ENCODE results near the gene MALAT1.

The MALAT1 gene

DNA sequence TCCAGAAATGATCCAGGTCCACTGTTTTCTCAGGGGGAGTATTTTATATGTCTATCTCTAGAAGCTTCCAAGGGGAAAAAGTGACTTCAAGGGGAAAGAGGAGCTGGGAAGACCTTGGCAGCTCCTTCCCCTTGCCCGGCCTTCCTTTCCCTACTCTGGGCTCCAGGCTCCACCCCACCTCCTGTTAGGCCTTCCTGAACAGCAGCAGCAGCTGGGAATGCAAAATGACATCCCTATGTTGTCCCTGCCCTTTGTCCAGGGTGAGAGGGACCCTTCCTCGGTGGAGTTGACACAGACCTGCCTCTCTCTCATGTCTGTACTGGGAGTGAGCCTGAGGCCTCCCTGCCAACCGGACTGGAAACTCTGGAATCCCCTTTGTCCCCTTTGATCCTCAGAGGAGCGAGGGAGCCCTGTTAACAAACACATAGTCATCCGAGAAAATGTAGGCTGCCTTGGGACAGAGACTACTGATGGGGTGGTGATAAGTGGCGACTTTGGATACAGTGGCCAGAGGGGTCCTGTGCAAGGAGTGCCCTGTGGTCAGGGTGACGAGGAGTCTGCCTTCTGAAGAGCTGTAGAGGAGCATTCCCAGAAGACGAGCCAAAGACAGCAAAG lies 9.0 kb upstream of the MALAT1 start:
- ATAC-seq (no peak), DNase-seq (no peak)
- H3K27ac Mint-ChIP-seq = peak overlapping the region in 1 of 2 donors; percentile 50
- peaks cover 81% of the 10 kb centered on the region for H3K4me1 Mint-ChIP-seq
- H3K4me3 Mint-ChIP-seq = no peak overlapping the region
- no peaks in the 10 kb centered on the region for H3K9me3 Mint-ChIP-seq
- H3K27me3 Mint-ChIP-seq = no peaks in the 10 kb centered on the region

DNA sequence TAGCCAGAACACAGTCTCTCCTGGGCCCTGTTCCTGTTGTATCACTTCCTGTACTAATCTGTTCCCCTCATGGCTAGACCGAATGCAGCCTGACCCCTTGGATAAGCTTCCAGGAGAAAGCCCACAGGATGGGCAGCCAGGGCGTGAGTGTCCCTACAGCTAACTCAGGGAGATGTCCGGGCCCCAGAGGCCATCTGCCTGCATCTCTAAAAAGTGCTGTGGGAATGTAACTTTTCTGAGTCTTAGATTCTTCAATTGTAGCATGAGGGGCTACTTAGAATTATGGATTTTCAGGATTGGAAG lies 7.7 kb upstream of the MALAT1 start:
- no peaks in the 10 kb centered on the region for H3K27me3 Mint-ChIP-seq

DNA sequence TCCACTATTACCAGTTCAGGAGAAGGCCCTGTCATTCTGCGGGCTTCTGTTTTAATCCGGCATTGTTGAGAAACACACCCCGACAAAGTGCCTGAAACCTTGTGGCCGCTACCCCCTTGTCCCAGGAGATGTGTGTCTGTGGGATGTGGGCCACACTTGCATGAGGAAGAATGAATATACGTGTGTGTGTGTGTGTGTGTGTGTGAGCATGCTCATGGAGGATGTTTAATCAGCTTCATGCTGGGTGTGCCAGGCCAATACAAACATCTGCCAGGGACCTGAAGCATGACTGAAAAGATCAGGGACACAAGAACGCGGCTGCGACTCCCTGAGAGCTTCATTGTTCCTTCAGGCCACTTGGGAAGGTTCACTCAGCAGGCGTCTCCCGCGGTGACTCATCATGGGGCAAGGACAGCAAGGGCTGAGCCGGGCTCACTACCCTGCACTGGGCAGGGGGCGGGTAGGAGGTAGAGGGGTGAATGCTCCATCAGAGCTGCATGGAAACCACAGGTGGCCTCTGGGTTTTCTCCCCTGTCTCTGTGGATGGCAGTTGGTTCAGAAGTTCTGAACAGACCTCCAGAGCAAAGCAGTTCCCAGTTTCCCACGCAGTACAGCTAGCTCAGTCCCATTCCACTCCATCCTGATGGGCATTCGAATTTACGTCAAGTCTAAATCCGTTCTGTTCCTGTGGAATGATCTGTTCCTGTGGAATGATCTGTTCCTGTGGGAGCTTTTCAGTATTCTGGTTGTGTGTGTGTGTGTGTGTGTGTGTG lies 7.0 kb upstream of the MALAT1 start:
- ATAC-seq (no peak), DNase-seq (no peak)
- H3K4me1 Mint-ChIP-seq = peaks cover 91% of the 10 kb centered on the region
- no peak overlapping the region for H3K27ac Mint-ChIP-seq
- no peak overlapping the region for H3K4me3 Mint-ChIP-seq
- H3K27me3 Mint-ChIP-seq = no peaks in the 10 kb centered on the region
- no peaks in the 10 kb centered on the region for H3K9me3 Mint-ChIP-seq

More for the DNA sequence above, 7.7 kb upstream of the MALAT1 start:
- H3K4me1 Mint-ChIP-seq = peaks cover 86% of the 10 kb centered on the region
- ATAC-seq (no peak), DNase-seq (no peak)
- no peaks in the 10 kb centered on the region for H3K9me3 Mint-ChIP-seq
- H3K27ac Mint-ChIP-seq = no peak overlapping the region
- H3K4me3 Mint-ChIP-seq = no peak overlapping the region

DNA sequence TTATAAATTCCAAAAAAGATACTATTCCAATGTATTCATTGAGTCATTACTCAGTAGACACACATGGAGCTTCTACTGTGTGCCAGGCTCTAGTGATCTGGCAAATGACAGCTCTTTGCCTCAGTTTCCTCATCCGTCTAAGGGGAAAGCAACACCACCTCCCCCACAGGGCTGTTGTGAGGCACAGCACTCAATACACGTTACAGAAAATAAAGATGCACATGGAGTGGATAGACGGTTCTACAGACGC lies 6.5 kb upstream of the MALAT1 start:
- Mint-ChIP-seq H3K4me3 (no peak overlapping the region), H3K27ac (no peak overlapping the region), H3K9me3 (no peaks in the 10 kb centered on the region), H3K27me3 (no peaks in the 10 kb centered on the region), H3K4me1 (peaks cover 89% of the 10 kb centered on the region)
- DNase-seq (no peak), ATAC-seq (no peak)

DNA sequence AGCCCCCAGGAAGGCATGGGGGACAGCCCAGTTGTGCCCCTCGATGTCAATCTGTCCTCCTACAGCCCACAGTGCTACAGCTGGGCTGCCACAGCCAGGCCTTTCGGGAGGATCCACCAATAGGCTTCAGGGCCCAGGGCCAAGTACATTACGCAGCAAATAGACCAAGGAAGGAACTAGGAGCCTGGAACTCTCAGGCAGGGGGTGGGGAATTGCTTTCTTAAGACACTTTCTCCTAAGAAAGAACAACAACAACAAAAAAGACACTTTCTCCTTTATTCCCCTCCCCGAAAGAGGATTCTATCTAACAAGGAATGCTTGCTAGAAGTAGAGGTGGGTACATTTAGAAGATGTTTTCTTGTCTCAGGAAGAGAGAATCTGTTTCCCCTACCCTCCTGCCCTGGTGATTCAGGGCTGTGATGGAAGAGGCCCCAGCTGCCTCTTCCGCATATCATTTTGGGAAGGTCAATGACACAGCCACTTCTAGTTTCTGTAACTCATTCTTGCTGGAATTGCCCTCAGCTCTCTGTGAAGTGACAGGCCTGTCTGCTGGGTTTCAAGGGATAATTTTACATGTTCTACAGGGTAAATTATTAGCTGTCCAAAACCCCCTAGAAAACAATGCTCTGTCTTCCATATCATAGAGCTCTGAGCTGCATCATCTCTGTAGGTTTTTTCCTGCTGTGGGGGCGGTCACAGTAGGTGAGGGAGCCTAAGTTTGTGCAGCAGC lies 6.0 kb upstream of the MALAT1 start:
- Mint-ChIP-seq H3K27ac (peak overlapping the region; percentile 85 to 93), H3K4me1 (peaks cover 84% of the 10 kb centered on the region), H3K27me3 (no peaks in the 10 kb centered on the region), H3K9me3 (no peaks in the 10 kb centered on the region), H3K4me3 (peak overlapping the region; percentile 71 to 84)
- peak in 1 of 2 donors; percentile 36 for DNase-seq
- ATAC-seq = peak; percentile 8

DNA sequence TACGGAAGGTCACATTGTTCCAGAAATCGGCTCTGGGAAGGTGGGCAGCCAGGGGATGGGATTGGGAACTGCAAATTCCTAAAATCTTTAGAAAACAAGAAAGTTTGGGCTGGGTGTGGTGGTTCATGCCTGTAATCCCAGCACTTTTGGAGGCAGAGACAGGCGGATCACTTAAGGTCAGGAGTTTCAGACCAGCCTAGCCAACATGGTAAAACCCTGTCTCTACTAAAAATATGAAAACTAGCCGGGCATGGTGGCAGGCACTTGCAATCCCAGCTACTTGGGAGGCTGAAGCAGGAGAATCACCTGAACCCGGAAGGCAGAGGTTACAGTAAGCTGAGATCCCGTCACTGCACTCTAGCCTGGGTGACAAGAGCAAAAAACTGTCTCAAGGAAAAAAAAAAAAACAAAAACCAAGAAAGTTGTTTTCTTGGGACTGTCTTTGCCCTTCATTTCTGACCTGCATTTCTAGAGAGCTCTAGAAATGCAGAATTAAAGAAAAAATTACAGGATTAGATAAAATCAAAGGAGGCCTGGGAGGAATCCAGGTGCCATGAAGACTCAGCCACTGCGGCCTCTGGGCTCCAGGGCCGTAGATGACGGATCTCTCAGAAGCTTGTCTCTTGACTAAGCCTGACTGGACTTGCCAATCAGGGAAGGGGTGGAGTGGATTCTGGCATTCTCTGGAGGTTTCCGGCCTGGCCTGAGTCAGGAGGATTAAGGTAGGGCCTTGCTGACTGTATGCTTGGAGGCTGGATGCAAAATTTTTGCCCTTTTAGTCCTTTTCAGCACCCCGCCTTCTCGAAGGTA lies 5.3 kb upstream of the MALAT1 start:
- H3K9me3 Mint-ChIP-seq = no peaks in the 10 kb centered on the region
- H3K27ac Mint-ChIP-seq = peak overlapping the region; percentile 85 to 93
- peaks cover 77% of the 10 kb centered on the region for H3K4me1 Mint-ChIP-seq
- ATAC-seq = no peak
- no peak for DNase-seq
- no peaks in the 10 kb centered on the region for H3K27me3 Mint-ChIP-seq
- peak overlapping the region; percentile 71 to 84 for H3K4me3 Mint-ChIP-seq

DNA sequence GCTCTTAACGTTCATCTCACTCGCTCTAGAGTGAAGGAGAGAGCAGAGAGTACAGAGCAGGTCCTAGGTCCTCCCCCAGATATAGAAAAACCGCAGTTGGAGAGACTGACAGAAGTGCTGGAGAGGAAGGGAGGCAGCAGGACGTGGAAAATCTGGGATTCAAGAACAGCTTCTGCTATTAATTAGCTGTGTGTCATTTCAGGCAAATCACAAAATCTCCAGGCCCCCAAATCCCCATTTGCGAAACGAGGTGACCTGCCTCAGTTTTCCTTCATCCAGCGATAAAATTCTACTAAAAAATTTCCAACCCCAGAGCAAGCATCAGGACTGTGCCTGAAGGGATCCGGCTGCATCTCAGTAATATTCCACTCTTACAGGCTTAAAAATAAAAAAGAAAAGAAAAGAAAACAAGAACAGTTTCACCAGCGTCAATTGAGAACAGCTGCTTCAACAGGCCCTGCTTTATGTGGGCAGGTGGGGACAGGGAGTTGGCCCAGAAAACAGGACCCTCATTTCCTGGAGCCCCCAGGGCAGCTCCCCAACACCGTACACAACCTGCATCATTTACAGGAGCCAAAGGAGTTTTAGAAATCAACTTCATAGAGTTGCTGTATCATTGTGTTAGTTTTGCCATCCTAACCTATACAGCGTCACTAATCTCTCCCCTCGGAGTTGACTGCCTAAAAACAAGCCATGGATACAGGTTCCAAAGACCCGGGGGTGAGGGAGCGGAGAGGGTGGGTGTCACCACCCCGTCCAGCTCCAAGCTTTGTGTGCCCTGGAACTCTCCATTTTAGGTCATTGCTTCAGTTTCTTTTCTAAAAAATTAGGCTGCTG lies 2.3 kb upstream of the MALAT1 start:
- H3K9me3 Mint-ChIP-seq = no peaks in the 10 kb centered on the region
- H3K4me1 Mint-ChIP-seq = peaks cover 47% of the 10 kb centered on the region
- no peak overlapping the region for H3K27ac Mint-ChIP-seq

DNA sequence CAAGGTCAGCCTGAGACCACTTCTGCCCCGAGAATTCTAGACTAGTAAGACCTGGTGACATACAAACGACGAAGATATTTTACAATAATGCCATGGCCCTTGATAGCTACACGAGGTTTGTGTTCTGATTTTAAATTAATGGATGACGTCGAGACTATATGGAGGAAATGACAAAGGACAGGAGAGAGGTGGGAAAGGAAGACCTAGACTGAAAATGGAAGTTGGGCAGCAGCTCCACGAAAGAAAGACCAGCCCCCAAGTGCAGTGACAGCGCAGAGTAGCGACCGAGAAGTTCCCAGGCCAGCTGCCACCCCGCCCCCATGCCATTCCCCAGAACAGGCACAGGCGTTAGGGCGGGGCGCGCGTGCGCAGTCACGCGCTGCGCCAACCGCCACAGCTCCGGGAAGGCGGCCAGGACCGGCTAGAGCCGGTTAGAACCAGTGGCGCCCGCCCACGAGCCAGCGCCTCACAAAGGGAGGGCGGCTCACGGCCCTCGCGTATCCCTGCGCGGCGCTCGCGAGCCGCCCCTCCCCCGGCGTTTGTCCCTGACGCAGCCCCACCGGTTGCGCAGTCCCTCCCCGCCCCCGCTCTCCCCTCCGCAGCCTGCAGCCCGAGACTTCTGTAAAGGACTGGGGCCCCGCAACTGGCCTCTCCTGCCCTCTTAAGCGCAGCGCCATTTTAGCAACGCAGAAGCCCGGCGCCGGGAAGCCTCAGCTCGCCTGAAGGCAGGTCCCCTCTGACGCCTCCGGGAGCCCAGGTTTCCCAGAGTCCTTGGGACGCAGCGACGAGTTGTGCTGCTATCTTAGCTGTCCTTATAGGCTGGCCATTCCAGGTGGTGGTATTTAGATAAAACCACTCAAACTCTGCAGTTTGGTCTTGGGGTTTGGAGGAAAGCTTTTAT lies 1.5 kb upstream of the MALAT1 start:
- DNase-seq (peak; percentile 97 to 99), ATAC-seq (peak; percentile 85)
- Mint-ChIP-seq H3K4me3 (no peak overlapping the region), H3K27me3 (no peaks in the 10 kb centered on the region), H3K27ac (no peak overlapping the region), H3K4me1 (peaks cover 39% of the 10 kb centered on the region), H3K9me3 (no peaks in the 10 kb centered on the region)

More for the DNA sequence above, 2.3 kb upstream of the MALAT1 start:
- DNase-seq (peak in 1 of 2 donors; percentile 54), ATAC-seq (peak; percentile 29)
- no peaks in the 10 kb centered on the region for H3K27me3 Mint-ChIP-seq
- H3K4me3 Mint-ChIP-seq = no peak overlapping the region

DNA sequence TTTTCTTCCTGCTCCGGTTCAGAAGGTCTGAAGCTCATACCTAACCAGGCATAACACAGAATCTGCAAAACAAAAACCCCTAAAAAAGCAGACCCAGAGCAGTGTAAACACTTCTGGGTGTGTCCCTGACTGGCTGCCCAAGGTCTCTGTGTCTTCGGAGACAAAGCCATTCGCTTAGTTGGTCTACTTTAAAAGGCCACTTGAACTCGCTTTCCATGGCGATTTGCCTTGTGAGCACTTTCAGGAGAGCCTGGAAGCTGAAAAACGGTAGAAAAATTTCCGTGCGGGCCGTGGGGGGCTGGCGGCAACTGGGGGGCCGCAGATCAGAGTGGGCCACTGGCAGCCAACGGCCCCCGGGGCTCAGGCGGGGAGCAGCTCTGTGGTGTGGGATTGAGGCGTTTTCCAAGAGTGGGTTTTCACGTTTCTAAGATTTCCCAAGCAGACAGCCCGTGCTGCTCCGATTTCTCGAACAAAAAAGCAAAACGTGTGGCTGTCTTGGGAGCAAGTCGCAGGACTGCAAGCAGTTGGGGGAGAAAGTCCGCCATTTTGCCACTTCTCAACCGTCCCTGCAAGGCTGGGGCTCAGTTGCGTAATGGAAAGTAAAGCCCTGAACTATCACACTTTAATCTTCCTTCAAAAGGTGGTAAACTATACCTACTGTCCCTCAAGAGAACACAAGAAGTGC lies 661 bp upstream of the MALAT1 start:
- no peak for ATAC-seq

DNA sequence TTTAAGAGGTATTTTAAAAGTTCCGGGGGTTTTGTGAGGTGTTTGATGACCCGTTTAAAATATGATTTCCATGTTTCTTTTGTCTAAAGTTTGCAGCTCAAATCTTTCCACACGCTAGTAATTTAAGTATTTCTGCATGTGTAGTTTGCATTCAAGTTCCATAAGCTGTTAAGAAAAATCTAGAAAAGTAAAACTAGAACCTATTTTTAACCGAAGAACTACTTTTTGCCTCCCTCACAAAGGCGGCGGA lies 193 bp upstream of the MALAT1 start:
- no peak for ATAC-seq
- H3K9me3 Mint-ChIP-seq = no peaks in the 10 kb centered on the region
- DNase-seq = no peak
- no peak overlapping the region for H3K27ac Mint-ChIP-seq
- no peak overlapping the region for H3K4me3 Mint-ChIP-seq
- peaks cover 33% of the 10 kb centered on the region for H3K4me1 Mint-ChIP-seq
- no peaks in the 10 kb centered on the region for H3K27me3 Mint-ChIP-seq

More for the DNA sequence above, 661 bp upstream of the MALAT1 start:
- Mint-ChIP-seq H3K27me3 (no peaks in the 10 kb centered on the region), H3K4me3 (no peak overlapping the region), H3K27ac (no peak overlapping the region), H3K9me3 (no peaks in the 10 kb centered on the region), H3K4me1 (peaks cover 35% of the 10 kb centered on the region)
- DNase-seq = peak; percentile 77

DNA sequence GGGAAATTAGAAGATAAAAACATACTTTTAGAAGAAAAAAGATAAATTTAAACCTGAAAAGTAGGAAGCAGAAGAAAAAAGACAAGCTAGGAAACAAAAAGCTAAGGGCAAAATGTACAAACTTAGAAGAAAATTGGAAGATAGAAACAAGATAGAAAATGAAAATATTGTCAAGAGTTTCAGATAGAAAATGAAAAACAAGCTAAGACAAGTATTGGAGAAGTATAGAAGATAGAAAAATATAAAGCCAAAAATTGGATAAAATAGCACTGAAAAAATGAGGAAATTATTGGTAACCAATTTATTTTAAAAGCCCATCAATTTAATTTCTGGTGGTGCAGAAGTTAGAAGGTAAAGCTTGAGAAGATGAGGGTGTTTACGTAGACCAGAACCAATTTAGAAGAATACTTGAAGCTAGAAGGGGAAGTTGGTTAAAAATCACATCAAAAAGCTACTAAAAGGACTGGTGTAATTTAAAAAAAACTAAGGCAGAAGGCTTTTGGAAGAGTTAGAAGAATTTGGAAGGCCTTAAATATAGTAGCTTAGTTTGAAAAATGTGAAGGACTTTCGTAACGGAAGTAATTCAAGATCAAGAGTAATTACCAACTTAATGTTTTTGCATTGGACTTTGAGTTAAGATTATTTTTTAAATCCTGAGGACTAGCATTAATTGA lies 1.0 kb downstream of the MALAT1 start:
- no peak overlapping the region for H3K27ac Mint-ChIP-seq
- no peak for DNase-seq
- no peaks in the 10 kb centered on the region for H3K27me3 Mint-ChIP-seq

DNA sequence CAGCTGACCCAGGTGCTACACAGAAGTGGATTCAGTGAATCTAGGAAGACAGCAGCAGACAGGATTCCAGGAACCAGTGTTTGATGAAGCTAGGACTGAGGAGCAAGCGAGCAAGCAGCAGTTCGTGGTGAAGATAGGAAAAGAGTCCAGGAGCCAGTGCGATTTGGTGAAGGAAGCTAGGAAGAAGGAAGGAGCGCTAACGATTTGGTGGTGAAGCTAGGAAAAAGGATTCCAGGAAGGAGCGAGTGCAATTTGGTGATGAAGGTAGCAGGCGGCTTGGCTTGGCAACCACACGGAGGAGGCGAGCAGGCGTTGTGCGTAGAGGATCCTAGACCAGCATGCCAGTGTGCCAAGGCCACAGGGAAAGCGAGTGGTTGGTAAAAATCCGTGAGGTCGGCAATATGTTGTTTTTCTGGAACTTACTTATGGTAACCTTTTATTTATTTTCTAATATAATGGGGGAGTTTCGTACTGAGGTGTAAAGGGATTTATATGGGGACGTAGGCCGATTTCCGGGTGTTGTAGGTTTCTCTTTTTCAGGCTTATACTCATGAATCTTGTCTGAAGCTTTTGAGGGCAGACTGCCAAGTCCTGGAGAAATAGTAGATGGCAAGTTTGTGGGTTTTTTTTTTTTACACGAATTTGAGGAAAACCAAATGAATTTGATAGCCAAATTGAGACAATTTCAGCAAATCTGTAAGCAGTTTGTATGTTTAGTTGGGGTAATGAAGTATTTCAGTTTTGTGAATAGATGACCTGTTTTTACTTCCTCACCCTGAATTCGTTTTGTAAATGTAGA lies 1.7 kb downstream of the MALAT1 start:
- Mint-ChIP-seq H3K4me1 (peaks cover 42% of the 10 kb centered on the region), H3K27ac (no peak overlapping the region), H3K4me3 (no peak overlapping the region), H3K27me3 (no peaks in the 10 kb centered on the region), H3K9me3 (no peaks in the 10 kb centered on the region)
- ATAC-seq = no peak
- peak; percentile 62 to 66 for DNase-seq

More for the DNA sequence above, 1.0 kb downstream of the MALAT1 start:
- no peak for ATAC-seq
- H3K4me1 Mint-ChIP-seq = peaks cover 34% of the 10 kb centered on the region
- no peak overlapping the region for H3K4me3 Mint-ChIP-seq
- H3K9me3 Mint-ChIP-seq = no peaks in the 10 kb centered on the region

DNA sequence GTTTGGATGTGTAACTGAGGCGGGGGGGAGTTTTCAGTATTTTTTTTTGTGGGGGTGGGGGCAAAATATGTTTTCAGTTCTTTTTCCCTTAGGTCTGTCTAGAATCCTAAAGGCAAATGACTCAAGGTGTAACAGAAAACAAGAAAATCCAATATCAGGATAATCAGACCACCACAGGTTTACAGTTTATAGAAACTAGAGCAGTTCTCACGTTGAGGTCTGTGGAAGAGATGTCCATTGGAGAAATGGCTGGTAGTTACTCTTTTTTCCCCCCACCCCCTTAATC lies 2.3 kb downstream of the MALAT1 start:
- ATAC-seq (no peak), DNase-seq (no peak)
- H3K27me3 Mint-ChIP-seq = no peaks in the 10 kb centered on the region
- no peak overlapping the region for H3K27ac Mint-ChIP-seq
- H3K4me1 Mint-ChIP-seq = peaks cover 42% of the 10 kb centered on the region
- no peak overlapping the region for H3K4me3 Mint-ChIP-seq
- H3K9me3 Mint-ChIP-seq = no peaks in the 10 kb centered on the region
